H9 (cell line): ENCODE data around the gene ABCC3. TPM values are rescaled to one million over a fixed set of nuclear protein-coding genes. Genes with fewer than 3 reads are reported as not detected.

Source experiments
- DNase-seq: peaks from one replicate; pipeline ENCODE4 v3.0.0-alpha.2; 2017
- H2AFZ ChIP-seq: one replicate; pipeline ENCODE4 v1.6.1; 2013; ENCODE audit warnings: mild to moderate bottlenecking, low read length, control low read depth, moderate library complexity
- H2AK5ac ChIP-seq: 2 replicates; pipeline ENCODE4 v1.6.1; 2013; ENCODE audit warnings: low read length, control low read depth, mixed read lengths; ENCODE audit not compliant: insufficient read length
- H2BK120ac ChIP-seq: one replicate; pipeline ENCODE4 v1.6.1; 2013; ENCODE audit warnings: low read depth, mild to moderate bottlenecking, low read length, control low read depth, inconsistent platforms; ENCODE audit not compliant: poor library complexity, severe bottlenecking
- H2BK12ac ChIP-seq: 2 replicates; pipeline ENCODE4 v1.6.1; 2013; ENCODE audit warnings: low read length, control low read depth, mixed read lengths, low read depth; ENCODE audit not compliant: insufficient read length
- H2BK15ac ChIP-seq: 2 replicates; pipeline ENCODE4 v1.6.1; 2013; ENCODE audit warnings: low read depth, low read length, control low read depth
- H2BK20ac ChIP-seq: one replicate; pipeline ENCODE4 v1.6.1; 2013; ENCODE audit warnings: low read depth, mild to moderate bottlenecking, low read length, control low read depth, inconsistent platforms; ENCODE audit not compliant: poor library complexity, severe bottlenecking
- H2BK5ac ChIP-seq: 2 replicates; pipeline ENCODE4 v1.6.1; 2013; ENCODE audit warnings: low read length, control low read depth, mixed read lengths; ENCODE audit not compliant: insufficient read length
- H3K14ac ChIP-seq: 2 replicates; pipeline ENCODE4 v1.6.1; 2013; ENCODE audit warnings: low read length, control low read depth; ENCODE audit not compliant: insufficient read depth
- H3K18ac ChIP-seq: 2 replicates; pipeline ENCODE4 v1.6.1; 2013; ENCODE audit warnings: low read depth, mild to moderate bottlenecking, mixed read lengths, low read length, control low read depth; ENCODE audit not compliant: insufficient read length
- H3K23ac ChIP-seq: 2 replicates; pipeline ENCODE4 v1.6.1; 2013; ENCODE audit warnings: low read length, control low read depth, mixed read lengths, low read depth; ENCODE audit not compliant: insufficient read length
- H3K23me2 ChIP-seq: 2 replicates; pipeline ENCODE4 v1.6.1; 2013; ENCODE audit warnings: low read depth, mild to moderate bottlenecking, mixed read lengths, low read length, control low read depth; ENCODE audit not compliant: insufficient read length, poor library complexity, severe bottlenecking
- H3K27ac ChIP-seq: 2 replicates; pipeline ENCODE4 v1.5.1; 2013; ENCODE audit warnings: low read length, control low read depth, mixed read lengths, low read depth; ENCODE audit not compliant: insufficient read length
- H3K27me3 ChIP-seq: 2 replicates; pipeline ENCODE4 v1.6.1; 2013; ENCODE audit warnings: low read length, control low read depth, inconsistent platforms; ENCODE audit not compliant: insufficient read depth
- H3K4ac ChIP-seq: 2 replicates; pipeline ENCODE4 v1.6.1; 2013; ENCODE audit warnings: low read depth, mild to moderate bottlenecking, control low read depth, inconsistent platforms, low read length, moderate library complexity
- H3K4me1 ChIP-seq: 2 replicates; pipeline ENCODE4 v1.6.1; 2013; ENCODE audit warnings: low read length, control low read depth, inconsistent platforms; ENCODE audit not compliant: insufficient read depth
- H3K4me2 ChIP-seq: 2 replicates; pipeline ENCODE4 v1.6.1; 2013; ENCODE audit warnings: low read length, control low read depth, mixed read lengths; ENCODE audit not compliant: insufficient read length, insufficient read depth
- H3K56ac ChIP-seq: 2 replicates; pipeline ENCODE4 v1.6.1; 2013; ENCODE audit warnings: low read depth, mild to moderate bottlenecking, mixed read lengths, low read length, control low read depth; ENCODE audit not compliant: insufficient read length
- H3K79me1 ChIP-seq: 2 replicates; pipeline ENCODE4 v1.6.1; 2013; ENCODE audit warnings: low read depth, mild to moderate bottlenecking, moderate library complexity, low read length, control low read depth, inconsistent platforms; ENCODE audit not compliant: insufficient read depth, poor library complexity, severe bottlenecking
- H3K79me2 ChIP-seq: 2 replicates; pipeline ENCODE4 v1.6.1; 2013; ENCODE audit warnings: low read length, control low read depth, inconsistent platforms; ENCODE audit not compliant: insufficient read depth
- H3K9ac ChIP-seq: 2 replicates; pipeline ENCODE4 v1.6.1; 2013; ENCODE audit warnings: low read length, control low read depth, mixed read lengths; ENCODE audit not compliant: insufficient read length; ENCODE audit errors: extremely low read depth
- H3K9me3 ChIP-seq: one replicate; pipeline ENCODE4 v1.6.1; 2013; ENCODE audit warnings: low read depth, low read length, inconsistent platforms; ENCODE audit not compliant: control insufficient read depth
- H3T11ph ChIP-seq: one replicate; pipeline ENCODE4 v1.6.1; 2013; ENCODE audit warnings: mild to moderate bottlenecking, low read length, control low read depth, inconsistent platforms
- H4K20me1 ChIP-seq: one replicate; pipeline ENCODE4 v1.6.1; 2013; ENCODE audit not compliant: control insufficient read depth, insufficient read length, insufficient read depth
- H4K5ac ChIP-seq: 2 replicates; pipeline ENCODE4 v1.6.1; 2013; ENCODE audit warnings: low read depth, mild to moderate bottlenecking, mixed read lengths, low read length, control low read depth; ENCODE audit not compliant: insufficient read length
- H4K8ac ChIP-seq: replicated peaks from 2 replicates; pipeline ENCODE4 v1.6.1; 2013; ENCODE audit warnings: low read length, control low read depth, mixed read lengths, low read depth; ENCODE audit not compliant: insufficient read length
- H4K91ac ChIP-seq: 2 replicates; pipeline ENCODE4 v1.6.1; 2013; ENCODE audit warnings: low read depth, mild to moderate bottlenecking, moderate library complexity, mixed read lengths, low read length, control low read depth; ENCODE audit not compliant: insufficient read length
- H3K27ac Mint-ChIP-seq, 3 experiments: 2 replicates in 2 of 3; 3 replicates in 1 of 3; pipeline ENCODE4 v1.8.0; 2020 to 2021; ENCODE audit warnings: mixed read lengths in 3 of 3, mild to moderate bottlenecking in 1 of 3, moderate library complexity in 1 of 3
- H3K27me3 Mint-ChIP-seq: 2 replicates; pipeline ENCODE4 v1.8.0; 2021; ENCODE audit warnings: low read depth, mild to moderate bottlenecking, moderate library complexity, mixed read lengths
- H3K36me3 Mint-ChIP-seq, 3 experiments: 2 replicates in 2 of 3; 3 replicates in 1 of 3; pipeline ENCODE4 v1.8.0; 2020 to 2021; ENCODE audit warnings: low read depth in 3 of 3, mixed read lengths in 3 of 3; ENCODE audit not compliant: insufficient read depth in 1 of 3
- H3K4me1 Mint-ChIP-seq, 2 experiments: 2 replicates each; pipeline ENCODE4 v1.8.0; 2020; ENCODE audit warnings: mixed read lengths in 2 of 2
- H3K4me3 Mint-ChIP-seq, 2 experiments: 2 replicates in 1 of 2; 3 replicates in 1 of 2; pipeline ENCODE4 v1.8.0; 2020 to 2021; ENCODE audit warnings: mild to moderate bottlenecking in 2 of 2, mixed read lengths in 2 of 2, moderate library complexity in 1 of 2
- H3K9me3 Mint-ChIP-seq, 2 experiments: 2 replicates in 1 of 2; 3 replicates in 1 of 2; pipeline ENCODE4 v1.8.0; 2020; ENCODE audit warnings: mild to moderate bottlenecking in 2 of 2, mixed read lengths in 2 of 2, moderate library complexity in 1 of 2
- WGBS: extraction: QIAGEN DNeasy Blood & Tissue Kit; methylation state at CpG from one replicate; pipeline ENCODE4 v1.1.7; 2013; ENCODE audit warnings: missing lambda C conversion rate, low lambda C conversion rate, mixed read lengths; ENCODE audit not compliant: insufficient read length; ENCODE audit errors: extremely low coverage; 5-methylcytosine and 5-hydroxymethylcytosine counted together
- total RNA-seq: library from RNA; stranded (reverse); gene quantifications from 2 replicates; pipeline ENCODE4 v1.2.1, GENCODE V29; 2021
- TF ChIP-seq, protein P1 (sequence below): fragments of 200-600 bp; sonication (generic); conservative IDR thresholded peaks from 3 replicates; pipeline ENCODE4 v1.8.0; 2021; ENCODE audit warnings: antibody characterized with exemption, mild to moderate bottlenecking

The ABCC3 gene
- total RNA-seq, 1 experiment from 2014 or later: 0.31 TPM

DNA sequence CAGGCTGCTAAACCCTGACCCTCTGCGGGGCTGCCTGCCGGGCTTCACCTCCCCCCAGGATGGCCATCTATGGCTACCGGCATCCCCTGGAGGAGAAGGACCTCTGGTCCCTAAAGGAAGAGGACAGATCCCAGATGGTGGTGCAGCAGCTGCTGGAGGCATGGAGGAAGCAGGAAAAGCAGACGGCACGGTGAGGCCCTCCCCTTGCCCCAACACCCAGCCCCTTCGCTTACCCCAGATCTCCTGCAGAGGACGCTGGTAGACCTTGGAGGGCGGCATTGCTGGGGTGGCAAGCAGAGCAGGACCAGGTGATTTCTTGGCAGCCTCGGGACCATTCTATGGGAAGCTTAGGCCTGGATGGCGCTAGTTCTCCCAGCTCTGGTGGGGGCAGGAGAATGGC, 24.5 kb downstream of the ABCC3 start:
- no peak overlapping the region for H2BK12ac ChIP-seq
- H2BK15ac ChIP-seq: no peak overlapping the region
- TF ChIP-seq, protein P1, sequence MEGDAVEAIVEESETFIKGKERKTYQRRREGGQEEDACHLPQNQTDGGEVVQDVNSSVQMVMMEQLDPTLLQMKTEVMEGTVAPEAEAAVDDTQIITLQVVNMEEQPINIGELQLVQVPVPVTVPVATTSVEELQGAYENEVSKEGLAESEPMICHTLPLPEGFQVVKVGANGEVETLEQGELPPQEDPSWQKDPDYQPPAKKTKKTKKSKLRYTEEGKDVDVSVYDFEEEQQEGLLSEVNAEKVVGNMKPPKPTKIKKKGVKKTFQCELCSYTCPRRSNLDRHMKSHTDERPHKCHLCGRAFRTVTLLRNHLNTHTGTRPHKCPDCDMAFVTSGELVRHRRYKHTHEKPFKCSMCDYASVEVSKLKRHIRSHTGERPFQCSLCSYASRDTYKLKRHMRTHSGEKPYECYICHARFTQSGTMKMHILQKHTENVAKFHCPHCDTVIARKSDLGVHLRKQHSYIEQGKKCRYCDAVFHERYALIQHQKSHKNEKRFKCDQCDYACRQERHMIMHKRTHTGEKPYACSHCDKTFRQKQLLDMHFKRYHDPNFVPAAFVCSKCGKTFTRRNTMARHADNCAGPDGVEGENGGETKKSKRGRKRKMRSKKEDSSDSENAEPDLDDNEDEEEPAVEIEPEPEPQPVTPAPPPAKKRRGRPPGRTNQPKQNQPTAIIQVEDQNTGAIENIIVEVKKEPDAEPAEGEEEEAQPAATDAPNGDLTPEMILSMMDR: peak; percentile 50
- H4K20me1 ChIP-seq: no peaks in the 10 kb centered on the region
- no peak overlapping the region for H2AFZ ChIP-seq
- no peak overlapping the region for H3K23ac ChIP-seq
- H3K56ac ChIP-seq: no peak overlapping the region
- no peak overlapping the region for H4K8ac ChIP-seq
- peaks cover 25 to 27% of the 10 kb centered on the region in 2 experiments for H3K4me1 Mint-ChIP-seq
- no peak overlapping the region for H4K91ac ChIP-seq
- no peak overlapping the region for H3K27ac ChIP-seq
- H3K27me3 Mint-ChIP-seq: peaks cover 10% of the 10 kb centered on the region
- no peak overlapping the region for H2BK20ac ChIP-seq
- no peak overlapping the region for H2BK120ac ChIP-seq
- no peaks in the 10 kb centered on the region; a peak in 1 of 5 replicates for H3K9me3 Mint-ChIP-seq
- WGBS: no CpG with 5 or more reads among the region's 10 CpGs
- no peaks in the 10 kb centered on the region for H3K9me3 ChIP-seq
- no peak overlapping the region for H3T11ph ChIP-seq
- peak; percentile 79 for DNase-seq
- H3K4me2 ChIP-seq: no peak overlapping the region
- no peaks in the 10 kb centered on the region for H3K79me2 ChIP-seq
- H3K4me3 Mint-ChIP-seq: no peak overlapping the region
- no peaks in the 10 kb centered on the region; a peak in 1 of 7 replicates for H3K36me3 Mint-ChIP-seq
- H3K18ac ChIP-seq: no peak overlapping the region
- no peaks in the 10 kb centered on the region for H3K23me2 ChIP-seq
- no peak overlapping the region for H3K27ac Mint-ChIP-seq
- peaks cover 6% of the 10 kb centered on the region; the same call in 1 of the 2 replicates for H3K4me1 ChIP-seq
- no peak overlapping the region for H2BK5ac ChIP-seq
- H3K14ac ChIP-seq: no peak overlapping the region; the same call in 1 of the 2 replicates
- no peak overlapping the region for H2AK5ac ChIP-seq
- H3K4ac ChIP-seq: no peak overlapping the region
- H3K27me3 ChIP-seq: no peaks in the 10 kb centered on the region
- H3K9ac ChIP-seq: no peak overlapping the region
- no peaks in the 10 kb centered on the region for H3K79me1 ChIP-seq
- H4K5ac ChIP-seq: no peak overlapping the region
